ELR (cell line): ENCODE measurements around the gene MBTPS1.
A peak's percentile ranks its signal among the peaks of the same experiment; 100 is the strongest.

Experiments
- DNase-seq: peaks from one replicate; pipeline ENCODE4 v3.0.0-alpha.2; 2015; ENCODE audit warnings: low read depth

MBTPS1 gene

GRCh38 chr16:84074721-84075120 is 42.0 kb downstream of the MBTPS1 start:
- DNase-seq: no peak

- no peak for DNase-seq
These were observed 44.7 kb downstream of the MBTPS1 start for GRCh38 chr16:84072014-84072413.

- DNase-seq: no peak
These were observed 45.6 kb downstream of the MBTPS1 start for GRCh38 chr16:84071121-84071520.

- no peak for DNase-seq
These were observed 47.2 kb downstream of the MBTPS1 start for GRCh38 chr16:84069540-84069939.

GRCh38 chr16:84068783-84069462 is 47.8 kb downstream of the MBTPS1 start:
- no peak for DNase-seq

GRCh38 chr16:84068041-84068440 is 48.7 kb downstream of the MBTPS1 start:
- DNase-seq: no peak

GRCh38 chr16:84067640-84068039 is 49.1 kb downstream of the MBTPS1 start:
- no peak for DNase-seq

- DNase-seq: peak; percentile 71
These were observed 51.1 kb downstream of the MBTPS1 start for GRCh38 chr16:84065536-84066132.

- no peak for DNase-seq
These were observed 52.8 kb downstream of the MBTPS1 start for GRCh38 chr16:84063980-84064379.

- DNase-seq: peak; percentile 79
These were observed 53.8 kb downstream of the MBTPS1 start for GRCh38 chr16:84062734-84063640.

- no peak for DNase-seq
These were observed 55.4 kb downstream of the MBTPS1 start for GRCh38 chr16:84061236-84061819.

GRCh38 chr16:84059946-84060901 is 56.5 kb downstream of the MBTPS1 start:
- DNase-seq: no peak

- no peak for DNase-seq
These were observed 57.6 kb downstream of the MBTPS1 start for GRCh38 chr16:84059111-84059510.

- no peak for DNase-seq
These were observed 58.1 kb downstream of the MBTPS1 start for GRCh38 chr16:84058664-84059063.

GRCh38 chr16:84058211-84058610 is 58.5 kb downstream of the MBTPS1 start:
- DNase-seq: no peak

GRCh38 chr16:84056933-84057332 is 59.8 kb downstream of the MBTPS1 start:
- no peak for DNase-seq

GRCh38 chr16:84055801-84056634 is 60.7 kb downstream of the MBTPS1 start:
- DNase-seq: no peak

GRCh38 chr16:84055366-84055765 is 61.4 kb downstream of the MBTPS1 start:
- no peak for DNase-seq

- no peak for DNase-seq
These were observed 61.8 kb downstream of the MBTPS1 start for GRCh38 chr16:84054916-84055315.

- no peak for DNase-seq
These were observed 62.5 kb downstream of the MBTPS1 start for GRCh38 chr16:84054271-84054670.
